CD4-positive, alpha-beta T cell treated with Interleukin-15 for 1 hour (primary cell): ENCODE data around the gene MACROD2.
A peak's percentile ranks its signal among the peaks of the same experiment; 100 is the strongest.

Source experiments
- DNase-seq: peaks from one replicate; pipeline ENCODE4 v3.0.0-alpha.2; 2020

MACROD2 gene

GRCh38 chr20:15756754-15757115 lies 1761.4 kb downstream of the MACROD2 start:
- DNase-seq: no peak

- DNase-seq: no peak
Measured at GRCh38 chr20:15759594-15759993, 1764.3 kb downstream of the MACROD2 start.

GRCh38 chr20:15760001-15760621 lies 1764.8 kb downstream of the MACROD2 start:
- DNase-seq: no peak

GRCh38 chr20:15763366-15763765 lies 1768.0 kb downstream of the MACROD2 start:
- DNase-seq: no peak

- DNase-seq: no peak
Measured at GRCh38 chr20:15767586-15767985, 1772.3 kb downstream of the MACROD2 start.

- no peak for DNase-seq
Measured at GRCh38 chr20:15767999-15768741, 1772.9 kb downstream of the MACROD2 start.

GRCh38 chr20:15772826-15773225 lies 1777.5 kb downstream of the MACROD2 start:
- no peak for DNase-seq

- no peak for DNase-seq
Measured at GRCh38 chr20:15774926-15775325, 1779.6 kb downstream of the MACROD2 start.

GRCh38 chr20:15776770-15777466 lies 1781.6 kb downstream of the MACROD2 start:
- no peak for DNase-seq

- DNase-seq: no peak
Measured at GRCh38 chr20:15784020-15784419, 1788.7 kb downstream of the MACROD2 start.

- DNase-seq: no peak
Measured at GRCh38 chr20:15789079-15789478, 1793.8 kb downstream of the MACROD2 start.

GRCh38 chr20:15792855-15793254 lies 1797.5 kb downstream of the MACROD2 start:
- DNase-seq: no peak

GRCh38 chr20:15794409-15794808 lies 1799.1 kb downstream of the MACROD2 start:
- no peak for DNase-seq

GRCh38 chr20:15795305-15796019 lies 1800.1 kb downstream of the MACROD2 start:
- no peak for DNase-seq

- DNase-seq: no peak
Measured at GRCh38 chr20:15799871-15800270, 1804.6 kb downstream of the MACROD2 start.

GRCh38 chr20:15802020-15802419 lies 1806.7 kb downstream of the MACROD2 start:
- DNase-seq: no peak

GRCh38 chr20:15805154-15805553 lies 1809.8 kb downstream of the MACROD2 start:
- no peak for DNase-seq

- DNase-seq: no peak
Measured at GRCh38 chr20:15806105-15806504, 1810.8 kb downstream of the MACROD2 start.

- DNase-seq: no peak
Measured at GRCh38 chr20:15807271-15807670, 1812.0 kb downstream of the MACROD2 start.

GRCh38 chr20:15807771-15808170 lies 1812.5 kb downstream of the MACROD2 start:
- DNase-seq: peak; percentile 56

- no peak for DNase-seq
Measured at GRCh38 chr20:15811951-15812350, 1816.6 kb downstream of the MACROD2 start.

GRCh38 chr20:15812696-15813095 lies 1817.4 kb downstream of the MACROD2 start:
- DNase-seq: no peak

- DNase-seq: no peak
Measured at GRCh38 chr20:15814360-15814759, 1819.0 kb downstream of the MACROD2 start.
